Ovary (tissue), 3 donors: Measurements from ENCODE around the gene LMX1A.

Experiments
- CTCF ChIP-seq, 3 donors: fragments of 450-650 bp in 2 of 3; fragments of 200-600 bp in 1 of 3; IDR thresholded peaks; one replicate each; pipeline versions ENCODE4 v1.5.1 to v1.8.0; 2016 to 2022; ENCODE audit warnings: antibody characterized with exemption in 3 of 3, mild to moderate bottlenecking in 1 of 3
- EP300 ChIP-seq: sonication (generic); formaldehyde crosslinking; IDR thresholded peaks from one replicate; pipeline ENCODE4 v1.6.1; 2017; ENCODE audit warnings: antibody characterized with exemption
- POLR2A ChIP-seq: fragments of 450-650 bp; IDR thresholded peaks from one replicate; pipeline ENCODE4 v1.6.1; 2017; ENCODE audit warnings: antibody characterized with exemption, mild to moderate bottlenecking, moderate library complexity
- donor health status: DM: no; HTN: no; CAD: no.

GRCh38 chr1:165350840-165351239 lies 5.7 kb downstream of the LMX1A start:
- no peak for TF ChIP-seq CTCF (IDR thresholded peaks at IDR 0.05)
- no peak for TF ChIP-seq POLR2A
- no peak for TF ChIP-seq EP300
